Choroid plexus epithelial cell (primary cell): Measurements from ENCODE around the gene BACE2.
"Not testable (repeated sequence)": the region's sequence is repeated elsewhere in the genome, so short reads cannot be mapped to it uniquely, and the experiment has no call there.

Experiments used
- DNase-seq: peaks from one replicate; pipeline ENCODE4 v3.0.0-alpha.2; 2010; ENCODE audit warnings: low read depth
- H3K4me3 ChIP-seq: 2 replicates; pipeline ENCODE4 v1.5.1; 2011; ENCODE audit warnings: low read depth, mild to moderate bottlenecking, control low read depth, low read length, moderate library complexity
- CTCF ChIP-seq: conservative IDR thresholded peaks from 2 replicates; pipeline ENCODE4 v1.5.1; 2011; ENCODE audit warnings: low read depth, mild to moderate bottlenecking, control low read depth, inconsistent platforms, low read length, moderate library complexity

The BACE2 gene

GRCh38 chr21:41188486-41189149, 20.7 kb downstream of the BACE2 start:
- no peak for DNase-seq
- TF ChIP-seq CTCF: no peak
- H3K4me3 ChIP-seq: no peak overlapping the region

DNA sequence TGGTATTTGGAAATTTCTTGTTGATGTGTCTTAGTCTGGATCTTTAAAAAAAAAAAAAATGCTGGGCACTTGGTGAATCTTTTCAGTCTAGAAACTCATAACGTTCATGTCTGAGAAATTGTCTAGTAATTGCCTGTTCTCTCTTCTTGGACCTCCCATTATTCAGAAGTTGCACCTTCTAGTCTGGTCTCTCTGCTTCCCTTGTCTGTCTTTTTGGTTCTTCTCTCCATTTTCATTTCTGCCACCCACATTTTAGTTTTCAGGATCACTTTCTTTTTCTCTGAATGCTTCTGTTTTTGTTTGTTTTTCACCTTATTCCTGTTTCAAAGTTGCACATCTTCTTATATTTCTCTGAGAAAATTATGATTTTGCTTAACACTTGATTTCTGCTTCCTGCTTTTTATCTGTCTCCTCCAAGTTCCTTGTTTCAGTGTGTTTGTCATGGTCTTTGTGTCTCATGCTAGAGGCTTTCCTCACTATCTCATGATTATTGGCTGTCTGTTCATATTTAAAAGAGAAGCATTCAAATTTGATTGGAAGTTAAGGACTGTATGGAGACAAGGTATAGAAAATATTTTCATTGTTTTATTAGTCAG, 21.3 kb downstream of the BACE2 start:
- no peak overlapping the region for H3K4me3 ChIP-seq
- no peak for DNase-seq
- TF ChIP-seq CTCF: no peak

GRCh38 chr21:41192552-41192951, 24.6 kb downstream of the BACE2 start:
- DNase-seq, H3K4me3 ChIP-seq: not testable (repeated sequence)

DNA sequence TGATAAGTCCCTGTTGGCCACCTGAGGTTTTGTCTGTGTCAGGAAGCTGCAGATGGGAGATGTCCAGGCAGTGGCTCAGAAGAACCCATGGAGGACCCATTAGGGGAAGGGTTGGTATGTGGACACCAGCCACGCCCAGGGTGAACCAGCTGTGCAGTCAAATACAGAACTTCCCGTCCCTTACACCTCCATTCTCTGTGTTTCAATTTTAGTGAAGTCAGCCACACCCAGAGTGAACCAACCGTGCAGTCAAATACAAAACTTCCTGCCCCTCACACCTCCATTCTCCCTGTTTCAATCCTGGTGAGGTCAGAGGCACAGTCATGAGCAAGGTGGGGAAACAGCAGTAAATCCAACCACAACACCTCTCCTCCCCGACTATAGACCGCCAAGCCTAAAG, 27.4 kb downstream of the BACE2 start:
- TF ChIP-seq CTCF: no peak
- no peak overlapping the region for H3K4me3 ChIP-seq
- DNase-seq: no peak

DNA sequence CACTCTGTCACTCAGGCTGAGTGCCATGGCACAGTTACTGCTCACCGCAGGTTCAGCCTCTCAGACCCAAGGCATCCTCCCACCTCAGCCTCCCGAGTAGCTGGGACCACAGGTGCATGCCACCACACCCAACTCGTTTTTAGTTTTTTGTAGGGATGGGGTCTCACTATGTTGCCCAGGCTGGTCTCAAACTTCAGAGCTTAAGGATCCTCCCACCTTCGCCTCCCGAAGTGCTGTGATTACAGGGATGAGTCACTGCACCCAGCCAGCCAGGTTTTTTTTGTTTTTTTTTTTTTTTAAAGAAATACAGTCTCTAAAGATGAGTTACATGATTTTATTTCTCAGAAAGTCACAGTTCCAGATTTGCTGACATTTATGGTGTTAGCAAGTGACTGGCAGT, 29.0 kb downstream of the BACE2 start:
- DNase-seq: peak; percentile 34
- TF ChIP-seq CTCF: no peak
- no peak overlapping the region for H3K4me3 ChIP-seq

DNA sequence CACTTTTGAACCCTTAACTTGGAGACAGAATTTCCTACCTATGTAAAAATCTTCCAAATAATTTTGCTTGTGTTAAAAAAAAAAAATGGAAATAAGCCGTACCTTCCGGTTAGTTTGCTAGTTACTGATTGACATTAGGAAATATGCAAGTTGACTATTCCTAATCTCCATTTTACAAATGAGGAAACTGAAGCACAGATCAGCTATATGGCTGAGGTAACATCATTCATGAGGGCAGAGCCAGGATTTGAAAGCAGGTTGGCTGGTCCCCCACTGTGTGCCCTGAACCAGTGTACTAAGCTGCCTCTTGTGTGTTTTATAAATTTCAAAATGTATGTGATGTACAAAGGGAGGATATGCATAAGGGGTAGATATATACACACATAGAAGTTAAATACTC, 29.6 kb downstream of the BACE2 start:
- no peak for TF ChIP-seq CTCF
- H3K4me3 ChIP-seq: no peak overlapping the region
- DNase-seq: no peak

GRCh38 chr21:41198647-41199046, 30.7 kb downstream of the BACE2 start:
- not testable (repeated sequence) for H3K4me3 ChIP-seq, DNase-seq

DNA sequence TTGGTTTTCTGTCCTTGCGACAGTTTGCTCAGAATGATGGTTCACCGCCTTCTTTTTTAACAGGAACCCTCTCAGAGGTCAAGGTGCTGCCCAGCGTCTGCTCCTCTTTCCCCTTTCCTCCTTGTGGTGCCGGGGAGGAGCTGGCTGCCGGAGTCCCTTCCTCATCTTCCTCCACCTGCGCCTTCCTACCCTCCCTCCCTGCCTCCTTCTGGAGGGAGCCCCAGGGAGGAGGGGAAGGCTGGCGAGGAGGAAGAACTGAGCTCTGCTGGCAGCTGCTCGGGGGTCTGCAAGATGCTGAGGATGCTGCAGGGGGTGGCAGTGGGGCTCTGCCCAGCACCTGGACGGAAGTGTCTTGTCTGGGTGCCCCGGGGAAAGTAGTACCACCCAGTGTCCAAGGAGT, 31.2 kb downstream of the BACE2 start:
- no peak for DNase-seq
- TF ChIP-seq CTCF: no peak
- H3K4me3 ChIP-seq: no peak overlapping the region
